IMR-90 (cell line): ENCODE data around the gene TMUB1. TPM values are rescaled to one million over a fixed set of nuclear protein-coding genes. Genes with fewer than 3 reads are reported as not detected.

Source experiments
- ATAC-seq: fragments of 200-7000 bp; cut with Tn5 transposase; 2 replicates; pipeline ENCODE4 v1.9.1; 2020; ENCODE audit warnings: low read depth, mild to moderate bottlenecking, moderate library complexity
- BruUV-seq: library from RNA; stranded (reverse); fragments of 400-500 nt; replicated peaks from 2 replicates; lab custom pipeline; 2021; lab: Mats Ljungman, UMichigan
- CTCF ChIA-PET: fragments of 300-600 bp; formaldehyde crosslinking; extraction: SDS; loops from one replicate; lab custom pipeline; 2021; ENCODE audit warnings: antibody characterized with exemption; lab: Yijun Ruan, JAX
- POLR2A ChIA-PET: fragments of 300-600 bp; sonication (Branson Sonifier 250); formaldehyde crosslinking; loops from one replicate; lab custom pipeline; 2022; ENCODE audit warnings: antibody characterized with exemption; ENCODE audit not compliant: unreplicated experiment; lab: Charles Lee
- DNase-seq: peaks from one replicate; pipeline ENCODE4 v3.0.0; 2013
- H2AFZ ChIP-seq: replicated peaks from 2 replicates; pipeline ENCODE3; 2013; ENCODE audit warnings: low read length, mild to moderate bottlenecking; ENCODE audit not compliant: poor library complexity
- H2AK5ac ChIP-seq: 2 replicates; pipeline ENCODE4 v1.6.1; 2013; ENCODE audit warnings: low read depth, low read length, inconsistent platforms
- H2AK9ac ChIP-seq: replicated peaks from 2 replicates; pipeline ENCODE3; 2013; ENCODE audit warnings: mild to moderate bottlenecking, low read depth, low read length, moderate library complexity; ENCODE audit not compliant: poor library complexity
- H2BK120ac ChIP-seq: 2 replicates; pipeline ENCODE4 v1.6.1; 2013; ENCODE audit warnings: low read depth, low read length, inconsistent platforms
- H2BK15ac ChIP-seq: 3 replicates; pipeline ENCODE4 v1.6.1; 2013; ENCODE audit warnings: low read depth, low read length, inconsistent platforms
- H2BK20ac ChIP-seq: 2 replicates; pipeline ENCODE4 v1.6.1; 2013; ENCODE audit warnings: low read depth, mild to moderate bottlenecking, inconsistent platforms, low read length, moderate library complexity
- H2BK5ac ChIP-seq: 2 replicates; pipeline ENCODE4 v1.6.1; 2013; ENCODE audit warnings: mild to moderate bottlenecking, low read depth, low read length, inconsistent platforms; ENCODE audit not compliant: poor library complexity, severe bottlenecking
- H3K14ac ChIP-seq: replicated peaks from 2 replicates; pipeline ENCODE4 v1.6.1; 2013; ENCODE audit warnings: low read depth, low read length, inconsistent platforms
- H3K18ac ChIP-seq: 2 replicates; pipeline ENCODE4 v1.6.1; 2013; ENCODE audit warnings: low read depth, low read length, control low read depth
- H3K23ac ChIP-seq: 2 replicates; pipeline ENCODE4 v1.6.1; 2013; ENCODE audit warnings: low read depth, low read length, inconsistent platforms
- H3K27ac ChIP-seq: 2 replicates; pipeline ENCODE4 v1.5.1; 2013; ENCODE audit warnings: mild to moderate bottlenecking, control low read depth, low read length; ENCODE audit not compliant: insufficient read depth
- H3K27me3 ChIP-seq: 2 replicates; pipeline ENCODE4 v1.6.1; 2013; ENCODE audit warnings: low read length; ENCODE audit not compliant: control insufficient read depth, insufficient read depth
- H3K36me3 ChIP-seq: 2 replicates; pipeline ENCODE4 v1.6.1; 2013; ENCODE audit warnings: low read length, mixed read lengths; ENCODE audit not compliant: control insufficient read depth, insufficient read depth
- H3K4ac ChIP-seq: 2 replicates; pipeline ENCODE4 v1.6.1; 2013; ENCODE audit warnings: low read depth, low read length, inconsistent platforms
- H3K4me1 ChIP-seq: 2 replicates; pipeline ENCODE4 v1.6.1; 2013; ENCODE audit warnings: low read length, mixed read lengths; ENCODE audit not compliant: control insufficient read depth, insufficient read depth
- H3K4me2 ChIP-seq: 2 replicates; pipeline ENCODE4 v1.6.1; 2013; ENCODE audit warnings: low read depth, mild to moderate bottlenecking, control low read depth, low read length, moderate library complexity
- H3K4me3 ChIP-seq: 2 replicates; pipeline ENCODE4 v1.5.1; 2013; ENCODE audit warnings: low read depth, mild to moderate bottlenecking, control low read depth, low read length, moderate library complexity; ENCODE audit not compliant: insufficient read depth
- H3K56ac ChIP-seq: 2 replicates; pipeline ENCODE4 v1.6.1; 2013; ENCODE audit warnings: low read length, inconsistent platforms; ENCODE audit not compliant: insufficient read depth; ENCODE audit errors: extremely low read depth
- H3K79me1 ChIP-seq, 2 experiments: 2 replicates each; pipeline ENCODE4 v1.6.1; 2013; ENCODE audit warnings: low read length in 2 of 2, inconsistent platforms in 1 of 2, low read depth in 1 of 2
- H3K9ac ChIP-seq: 2 replicates; pipeline ENCODE4 v1.6.1; 2013; ENCODE audit warnings: low read depth, low read length, control low read depth
- H3K9me1 ChIP-seq: 2 replicates; pipeline ENCODE4 v1.6.1; 2013; ENCODE audit warnings: low read length, inconsistent platforms; ENCODE audit not compliant: insufficient read depth
- H3K9me3 ChIP-seq: 2 replicates; pipeline ENCODE4 v1.6.1; 2013; ENCODE audit warnings: low read length; ENCODE audit not compliant: control insufficient read depth, insufficient read depth
- H4K20me1 ChIP-seq: 2 replicates; pipeline ENCODE4 v1.6.1; 2013; ENCODE audit warnings: low read length, inconsistent platforms; ENCODE audit not compliant: insufficient read depth
- H4K5ac ChIP-seq: 2 replicates; pipeline ENCODE4 v1.6.1; 2013; ENCODE audit warnings: mild to moderate bottlenecking, low read depth, low read length, control low read depth
- H4K8ac ChIP-seq, 2 experiments: 2 replicates each; pipeline ENCODE4 v1.6.1; 2013; ENCODE audit warnings: low read depth in 2 of 2, low read length in 2 of 2, control low read depth in 1 of 2, inconsistent platforms in 1 of 2
- H4K91ac ChIP-seq: 2 replicates; pipeline ENCODE4 v1.6.1; 2013; ENCODE audit warnings: low read depth, low read length, inconsistent platforms; ENCODE audit not compliant: insufficient read depth
- CHD1 ChIP-seq: IDR thresholded peaks from 2 replicates; pipeline ENCODE4 v1.6.1; 2012; ENCODE audit warnings: low read depth, low read length, improper control_type of control experiment
- CTCF ChIP-seq: conservative IDR thresholded peaks from 2 replicates; pipeline ENCODE4 v1.5.1; 2012; ENCODE audit warnings: mild to moderate bottlenecking, low read depth, low read length, improper control_type of control experiment
- MXI1 ChIP-seq: IDR thresholded peaks from 2 replicates; pipeline ENCODE4 v1.6.1; 2012; ENCODE audit warnings: low read depth, mild to moderate bottlenecking, low read length, moderate library complexity, borderline replicate concordance
- WGBS, 2 experiments: methylation state at CpG; one replicate each; pipeline versions ENCODE4 v1.1.5 to v1.1.7; 2013; ENCODE audit warnings: missing lambda C conversion rate in 2 of 2; ENCODE audit not compliant: insufficient read length in 1 of 2; ENCODE audit errors: extremely low coverage in 2 of 2; 5-methylcytosine and 5-hydroxymethylcytosine counted together
- dilution Hi-C: fragments of 300-500 bp; cut with HindIII; formaldehyde crosslinking; loops from one replicate; pipeline ENCODE4 v1.14.3; 2018; ENCODE audit warnings: low sequenced_read_pairs; ENCODE audit not compliant: unreplicated experiment
- in situ Hi-C: fragments of 300-500 bp; cut with MboI; formaldehyde crosslinking; loops from 3 replicates; pipeline ENCODE4 v1.14.3; 2019; ENCODE audit warnings: low sequenced_read_pairs, inconsistent platforms, mixed read lengths
- intact Hi-C: fragments of 100-400 bp; cut with micrococcal nuclease; formaldehyde crosslinking; loops from 2 replicates; pipeline ENCODE4 v1.10.0; 2022
- polyA plus RNA-seq, 3 experiments: library from polyadenylated mRNA; depleted of rRNA; stranded (reverse); fragments of >200 nt; gene quantifications; 2 replicates each; pipeline ENCODE4 v1.2.3, GENCODE V29; 2012; ENCODE audit warnings: low replicate concordance in 1 of 3
- total RNA-seq: library from RNA; depleted of rRNA; stranded (reverse); fragments of >200 nt; gene quantifications from 2 replicates; pipeline ENCODE4 v1.2.3, GENCODE V29; 2012

The TMUB1 gene
- total and polyA plus RNA-seq, 2 of the 4 experiments (the other 2 are of a cell fraction), result 6.8 to 29.8 TPM

GRCh38 chr7:151056283-151056665 is 27.0 kb downstream of the TMUB1 start:
- Histone ChIP-seq H3K27me3 (no peaks in the 10 kb centered on the region), H3K27ac (no peak overlapping the region), H4K8ac (no peak overlapping the region), H4K20me1 (peaks cover 6% of the 10 kb centered on the region; the same call in 1 of the 2 replicates), H3K9ac (no peak overlapping the region), H3K9me1 (peaks cover 7% of the 10 kb centered on the region; the same call in 1 of the 2 replicates), H3K4me2 (no peak overlapping the region), H4K91ac (no peak overlapping the region), H2AK9ac (no peak overlapping the region), H3K4ac (no peak overlapping the region), H3K23ac (no peak overlapping the region), H2AFZ (no peak overlapping the region), H3K56ac (no peak overlapping the region), H3K18ac (no peak overlapping the region), H4K5ac (no peak overlapping the region), H3K9me3 (no peaks in the 10 kb centered on the region), H2BK120ac (no peak overlapping the region), H3K14ac (no peak overlapping the region), H3K79me1 (peaks cover 9 to 39% of the 10 kb centered on the region in 2 experiments), H2BK15ac (no peak overlapping the region), H3K4me3 (no peak overlapping the region), H2BK20ac (no peak overlapping the region), H3K4me1 (peaks cover 25% of the 10 kb centered on the region), H2BK5ac (no peak overlapping the region), H2AK5ac (no peak overlapping the region), H3K36me3 (no peaks in the 10 kb centered on the region)
- in situ Hi-C loops, result no loop called here
- TF ChIP-seq CTCF (0 out of 2 replicates have a peak, but pooled peaks have one; percentile 5), MXI1 (no peak), CHD1 (no peak)
- no TSS peak for BruUV-seq
- DNase-seq (no peak), ATAC-seq (no peak)
- ChIA-PET CTCF (no interaction called here), POLR2A (no interaction called here)
- intact Hi-C loops, result no loop called here
- WGBS, 2 experiments, result 80% methylated on average over 1 of the region's 6 CpGs; no CpG with 5 or more reads in 1 of the 2 experiments
- dilution Hi-C loops, result no loop called here
